T-helper 22 cell (primary cell): ENCODE results near the gene CYP20A1.
A peak's percentile ranks its signal among the peaks of the same experiment; 100 is the strongest.
"Not testable (repeated sequence)": the region's sequence is repeated elsewhere in the genome, so short reads cannot be mapped to it uniquely, and the experiment has no call there.

Experiments
- DNase-seq: peaks from one replicate; pipeline ENCODE4 v3.0.0-alpha.2; 2020; ENCODE audit warnings: low read depth

Gene CYP20A1

DNA sequence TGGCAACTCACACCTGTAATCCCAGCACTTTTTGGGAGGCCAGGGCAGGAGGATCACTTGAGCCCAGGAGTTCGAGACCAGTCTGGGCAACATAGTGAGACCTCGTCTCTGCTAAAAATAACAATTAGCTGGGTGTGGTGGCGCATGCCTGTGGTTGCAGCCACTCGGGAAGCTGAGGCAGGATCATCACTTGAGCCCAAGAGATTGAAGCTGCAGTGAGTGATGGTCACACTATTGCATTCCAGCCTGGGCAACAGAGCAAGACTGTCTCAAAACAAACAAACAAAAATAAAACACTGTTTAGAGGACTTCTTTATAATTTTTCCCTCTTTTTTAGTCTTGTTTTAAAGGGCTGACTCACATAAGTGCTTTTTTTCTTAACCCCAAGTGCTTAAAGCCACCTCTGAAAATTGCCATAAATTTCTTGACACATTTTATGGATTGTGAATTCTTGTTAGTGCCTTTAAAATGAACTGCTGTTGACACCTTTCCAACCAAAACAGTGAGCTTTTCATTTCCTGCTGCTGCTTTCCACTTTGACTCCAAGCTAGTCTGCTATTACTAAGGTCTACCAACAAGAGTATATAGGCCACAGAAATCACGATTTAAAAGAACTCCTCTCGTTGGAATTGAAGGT is 41.7 kb downstream of the CYP20A1 start:
- no peak for DNase-seq

DNA sequence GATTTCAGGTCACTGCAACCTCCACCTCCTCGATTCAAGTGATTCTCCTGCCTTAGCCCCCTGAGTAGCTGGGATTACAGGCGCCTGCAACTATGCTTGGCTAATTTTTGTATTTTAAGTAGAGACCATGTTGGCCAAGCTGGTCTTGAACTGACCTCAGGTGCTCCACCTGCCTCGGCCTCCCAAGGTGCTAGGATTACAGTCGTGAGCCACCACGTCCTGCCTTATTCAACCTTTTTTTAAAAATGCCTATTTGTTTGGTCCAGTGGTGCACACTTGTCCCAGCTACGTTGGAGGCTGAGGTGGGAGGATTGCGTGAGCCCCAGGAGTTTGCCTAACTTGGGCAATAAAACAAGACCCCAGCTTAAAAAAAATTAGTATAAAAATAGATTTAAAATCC is 43.3 kb downstream of the CYP20A1 start:
- no peak for DNase-seq

DNA sequence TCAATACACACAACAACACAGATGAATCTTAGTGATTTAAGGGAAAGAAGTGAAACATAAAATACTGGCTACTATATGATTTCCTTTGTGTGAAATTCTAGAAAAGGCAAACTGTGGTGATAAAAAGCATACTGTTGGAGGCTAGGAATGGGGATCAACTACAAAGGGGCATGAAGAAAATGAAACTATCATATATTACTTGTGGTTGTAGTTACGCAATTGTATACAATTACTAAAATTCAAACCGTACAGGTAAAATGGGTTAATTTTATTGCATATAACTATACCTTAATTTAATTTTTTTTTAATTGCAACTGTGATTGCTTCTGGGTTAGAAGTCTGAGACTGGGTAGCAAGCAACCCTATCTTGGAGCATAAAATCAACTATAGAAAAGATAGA is 47.7 kb downstream of the CYP20A1 start:
- no peak for DNase-seq

DNA sequence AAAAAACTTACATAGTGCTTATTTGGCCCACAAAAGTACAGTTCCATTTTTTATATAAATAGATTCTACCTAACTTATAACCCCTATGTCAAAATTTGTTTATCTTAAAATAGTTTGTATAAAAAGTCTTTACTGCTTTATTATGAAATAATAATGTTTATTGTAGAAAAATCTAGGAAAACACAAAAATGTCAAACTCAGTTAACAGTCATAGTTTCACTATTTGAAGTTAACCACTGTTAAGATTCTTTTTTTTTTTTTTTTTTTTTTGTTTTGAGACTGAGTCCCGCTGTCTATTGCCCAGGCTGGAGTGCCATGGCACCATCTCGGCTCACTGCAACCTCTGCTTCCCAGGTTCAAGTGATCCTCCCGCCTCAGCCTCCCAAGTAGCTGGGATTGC is 62.8 kb downstream of the CYP20A1 start:
- no peak for DNase-seq

DNA sequence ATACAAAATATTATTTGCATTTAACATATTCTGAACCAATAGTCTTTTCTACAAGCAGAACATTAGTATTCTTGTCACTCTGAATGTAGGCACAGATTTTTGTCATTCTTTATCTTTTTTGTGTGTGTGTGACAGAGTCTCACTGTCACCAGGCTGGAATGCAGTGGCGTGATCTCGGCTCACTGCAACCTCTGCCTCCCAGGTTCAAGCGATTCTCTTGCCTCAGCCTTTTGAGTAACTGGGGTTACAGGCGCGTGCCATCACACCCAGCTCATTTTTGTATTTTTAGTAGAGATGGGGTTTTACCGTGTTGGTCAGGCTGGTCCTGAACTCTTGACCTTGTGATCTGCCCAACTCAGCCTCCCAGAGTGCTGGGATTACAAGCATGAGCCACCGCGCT is 63.8 kb downstream of the CYP20A1 start:
- not testable (repeated sequence) for DNase-seq

DNA sequence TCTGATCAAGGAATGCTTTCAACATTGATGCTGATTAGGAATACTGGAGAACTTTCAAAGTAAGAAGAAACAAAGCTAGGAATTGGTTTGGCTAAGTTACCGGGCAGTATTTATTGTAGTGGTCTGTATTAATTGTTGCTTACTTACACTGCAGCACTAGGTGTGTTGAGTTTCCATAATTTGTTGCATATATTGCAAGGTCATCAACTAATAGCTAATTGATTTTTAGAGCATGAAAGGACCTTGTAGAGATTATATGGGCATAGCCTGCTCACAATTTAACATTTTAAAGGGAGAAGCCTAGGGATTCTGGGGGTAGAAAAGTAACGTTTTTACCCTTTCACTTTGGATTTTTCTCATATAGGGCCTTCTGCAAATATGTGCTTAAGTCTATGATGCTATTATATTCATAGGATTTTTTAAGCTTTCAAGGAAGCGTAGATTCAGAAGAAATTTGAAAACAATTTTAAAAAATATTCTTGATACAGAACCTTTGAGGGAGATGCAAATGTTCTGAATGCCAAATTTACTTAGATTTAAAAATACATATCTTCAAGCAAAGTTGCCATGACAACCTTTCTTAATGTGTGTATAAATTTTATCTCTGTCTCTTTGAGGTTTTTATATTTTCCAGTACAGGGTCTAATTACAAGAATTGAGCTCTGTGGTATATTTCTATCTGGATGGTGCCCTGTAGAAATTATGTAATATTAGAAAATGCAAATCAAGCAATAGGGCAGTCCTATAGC is 72.0 kb downstream of the CYP20A1 start:
- no peak for DNase-seq

DNA sequence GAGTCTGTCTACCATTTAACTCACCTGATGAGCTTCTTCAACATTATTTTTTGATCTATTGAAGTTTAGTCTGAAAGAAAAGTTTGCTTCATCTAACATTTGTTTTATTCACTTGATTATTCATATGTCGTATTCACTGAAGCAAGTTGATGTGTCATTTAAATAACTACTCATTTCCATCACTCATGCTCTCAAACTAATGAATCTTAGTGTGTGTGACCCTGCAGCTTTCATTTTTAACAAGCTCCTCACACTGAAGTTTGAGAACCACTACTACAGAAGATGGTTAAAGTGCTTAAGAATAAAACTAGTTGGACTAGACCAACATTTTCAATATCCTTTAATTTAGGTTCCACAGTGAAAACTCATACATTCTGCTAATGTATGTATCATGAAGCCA is 87.5 kb downstream of the CYP20A1 start:
- DNase-seq: no peak

DNA sequence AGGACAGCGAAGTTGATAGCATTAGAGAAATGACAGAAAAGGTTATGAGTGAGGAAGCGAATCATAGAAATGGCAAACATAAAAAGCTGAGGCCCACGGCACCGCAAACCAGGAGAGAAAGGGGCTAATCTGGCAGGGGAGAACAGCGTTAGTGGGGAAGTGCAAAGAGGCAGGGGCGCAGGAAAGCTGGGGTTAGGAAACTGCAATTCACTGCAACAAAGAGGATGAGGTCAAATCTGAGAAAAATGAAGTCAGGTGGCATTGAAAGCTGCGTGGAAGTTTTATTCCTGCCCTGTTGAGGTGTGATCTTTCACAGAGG is 88.7 kb downstream of the CYP20A1 start:
- no peak for DNase-seq

DNA sequence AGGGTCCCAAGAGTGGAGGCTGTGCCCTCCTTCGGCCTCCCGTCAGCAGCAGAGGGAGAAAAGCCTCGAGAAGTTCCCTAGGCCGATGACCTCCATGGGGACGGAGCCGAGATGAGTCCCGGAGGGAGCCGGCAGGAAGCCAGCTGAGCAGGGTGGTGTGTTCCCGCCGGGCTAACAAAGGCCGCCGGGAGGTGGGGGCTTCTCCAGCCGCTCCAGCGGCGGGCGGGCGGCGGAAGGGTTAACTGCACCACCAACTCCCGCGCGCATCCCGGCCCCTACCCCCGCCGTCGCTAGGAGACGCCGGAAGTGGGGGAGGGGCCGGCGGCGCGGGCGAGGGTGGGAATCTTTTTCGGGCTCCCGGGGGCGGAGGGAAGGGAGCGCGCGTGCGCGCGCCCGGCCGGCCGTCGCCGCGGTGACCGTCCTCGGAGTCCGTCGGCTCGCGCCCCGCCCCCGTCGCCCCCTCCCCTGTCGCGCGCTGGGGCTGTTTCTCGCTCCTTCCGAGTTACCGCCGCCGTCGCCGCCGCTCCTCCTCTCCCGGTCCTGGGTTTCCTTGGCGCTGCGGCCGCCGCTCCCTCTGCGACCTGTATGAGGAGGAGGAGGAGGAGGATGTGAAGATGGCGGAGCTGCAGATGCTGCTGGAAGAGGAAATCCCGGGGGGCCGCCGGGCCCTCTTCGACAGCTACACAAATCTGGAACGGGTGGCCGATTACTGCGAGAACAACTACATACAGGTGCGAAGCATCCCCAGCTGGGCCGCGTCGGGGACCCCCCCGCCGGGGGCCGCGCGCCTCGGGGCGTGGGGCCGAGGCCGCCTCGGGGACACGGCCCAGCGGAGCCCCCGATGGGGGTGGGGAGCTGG is 89.3 kb downstream of the CYP20A1 start, which contains the start of gene ABI2:
TSS of gene ABI2 (plus strand) at position 494 of the 859 bp plus-strand sequence. CDS start at position 615, 121 bp downstream.
- peak; percentile 32 for DNase-seq

DNA sequence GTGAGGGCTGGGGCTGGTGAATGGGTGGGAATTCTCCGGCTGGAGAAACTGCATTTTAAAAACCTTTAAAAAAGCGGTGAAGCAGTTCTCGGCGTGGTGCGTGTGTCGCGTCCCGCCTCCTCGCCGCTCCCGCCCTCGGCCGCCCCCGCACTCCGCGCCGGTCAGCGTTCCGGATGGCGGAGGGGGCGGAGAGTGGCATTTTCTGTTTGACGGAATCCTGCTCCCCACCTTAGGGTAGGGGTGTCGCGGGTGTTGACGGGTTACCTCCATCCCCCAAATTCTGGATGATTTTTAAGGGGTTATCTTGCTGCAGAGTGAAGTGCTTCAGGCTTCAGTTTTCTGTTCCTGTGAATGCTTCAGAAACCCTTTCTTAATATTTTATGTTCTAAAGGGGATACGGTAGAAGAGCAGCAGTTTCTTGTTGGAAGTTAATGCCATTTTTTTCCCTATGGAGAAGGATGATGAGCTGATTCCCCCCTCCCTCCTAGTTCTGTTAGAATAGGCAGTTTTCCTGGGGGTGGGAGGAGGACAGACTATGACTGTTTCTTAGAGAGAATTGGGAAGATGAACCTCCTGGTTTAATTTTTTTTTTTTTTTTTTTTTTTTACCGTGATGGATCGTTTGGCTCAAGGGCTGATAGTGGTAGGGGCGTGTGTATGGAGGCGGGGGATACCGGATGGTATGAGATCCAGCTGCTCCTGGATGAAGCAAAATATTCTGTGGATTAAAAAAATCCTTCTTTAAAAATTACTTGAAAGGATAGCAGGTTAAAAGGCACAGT is 90.1 kb downstream of the CYP20A1 start:
- no peak for DNase-seq

DNA sequence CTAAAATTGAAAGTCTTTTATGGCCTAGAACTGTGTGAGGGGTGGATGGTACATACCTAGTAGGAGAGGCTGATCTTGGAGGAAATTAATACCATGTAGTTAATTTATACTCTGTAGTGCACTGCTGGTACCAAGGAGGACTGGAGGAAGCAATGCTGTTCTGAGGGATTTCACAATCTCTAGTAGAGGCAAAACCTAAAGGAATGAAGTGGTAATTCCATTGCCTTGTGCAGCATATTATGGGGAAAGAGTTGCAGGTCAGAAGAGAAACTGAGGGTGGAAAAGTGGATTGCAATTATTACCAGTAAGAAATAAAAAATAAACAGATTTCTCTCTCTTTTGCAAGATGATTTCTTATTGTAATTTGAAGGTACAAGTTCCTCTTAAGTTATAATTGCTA is 91.6 kb downstream of the CYP20A1 start:
- no peak for DNase-seq

DNA sequence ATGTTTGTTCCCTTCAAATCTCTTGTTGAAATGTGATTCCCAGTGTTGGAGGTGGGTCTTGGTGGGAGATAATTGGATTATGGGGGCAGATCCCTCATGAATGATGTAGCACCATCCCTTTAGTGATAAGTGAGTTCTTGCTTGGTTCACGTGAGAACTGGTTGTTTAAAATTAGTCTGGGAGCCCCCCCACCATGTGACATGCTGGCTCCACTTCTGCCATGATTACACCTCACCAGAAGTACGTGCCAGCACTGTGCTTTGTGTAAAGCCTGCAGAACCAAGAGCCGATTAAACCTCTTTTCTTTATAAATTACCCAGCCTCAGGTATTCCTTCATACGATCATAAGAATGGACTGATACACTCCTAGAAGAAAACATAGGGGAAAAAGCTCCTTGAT is 99.5 kb downstream of the CYP20A1 start:
- no peak for DNase-seq

DNA sequence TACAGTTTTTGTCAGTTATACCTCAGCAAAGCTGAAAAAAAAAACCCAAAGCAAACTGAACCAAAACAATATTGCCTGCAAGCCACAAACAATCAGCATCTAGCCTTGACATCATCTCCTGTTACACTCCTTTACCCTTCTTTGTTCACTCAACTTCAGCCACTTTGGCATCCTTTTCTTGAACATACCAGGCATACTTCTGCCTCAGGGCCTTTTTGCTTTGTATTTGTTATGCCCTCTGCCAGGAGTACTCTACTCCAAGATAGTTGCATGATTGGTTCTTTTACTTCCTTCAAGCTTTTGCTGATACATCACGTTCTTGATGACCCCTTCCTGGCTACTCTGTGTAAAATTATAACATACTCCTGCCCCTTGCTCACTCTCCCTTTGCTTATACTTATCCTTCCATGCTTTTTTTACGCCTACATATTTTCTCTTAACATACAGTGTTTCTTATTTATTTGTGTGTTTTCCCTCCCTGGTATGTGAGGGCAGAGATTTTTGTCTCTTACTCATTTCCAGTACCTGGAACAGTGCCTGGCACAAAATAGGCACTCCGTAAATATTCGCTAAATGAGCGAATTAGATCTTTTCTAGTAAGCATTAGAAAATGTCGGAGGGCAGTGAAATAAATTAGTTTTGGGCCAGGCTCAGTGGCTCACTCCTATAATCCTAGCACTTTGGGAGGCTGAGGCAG is 102.1 kb downstream of the CYP20A1 start:
- DNase-seq: no peak

DNA sequence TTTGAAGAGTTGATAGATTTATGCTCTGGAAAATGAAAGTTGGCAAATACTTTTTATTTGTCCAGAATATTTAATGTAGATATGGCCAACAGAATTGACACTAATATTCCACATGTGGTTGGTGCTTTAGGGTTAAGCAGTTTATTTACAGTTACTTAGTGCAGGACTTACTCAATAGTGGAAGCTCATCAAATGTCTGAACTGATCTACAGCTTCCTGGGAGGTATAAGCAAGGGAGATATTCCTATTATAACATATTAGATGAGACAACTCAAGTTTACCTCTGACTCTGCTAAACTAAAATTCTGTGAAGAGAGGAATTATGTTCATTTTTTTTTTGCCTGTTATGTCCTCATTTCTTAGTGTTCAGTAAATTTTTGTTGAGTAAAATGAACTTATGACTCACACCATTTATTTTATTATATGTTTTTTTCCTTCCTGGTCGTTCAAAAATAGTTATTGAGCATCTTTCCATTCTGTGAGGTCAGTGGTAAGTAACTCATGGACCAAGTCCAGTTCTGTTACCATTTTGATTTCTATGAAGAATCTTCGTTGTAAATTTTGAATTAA is 103.0 kb downstream of the CYP20A1 start:
- DNase-seq: no peak

DNA sequence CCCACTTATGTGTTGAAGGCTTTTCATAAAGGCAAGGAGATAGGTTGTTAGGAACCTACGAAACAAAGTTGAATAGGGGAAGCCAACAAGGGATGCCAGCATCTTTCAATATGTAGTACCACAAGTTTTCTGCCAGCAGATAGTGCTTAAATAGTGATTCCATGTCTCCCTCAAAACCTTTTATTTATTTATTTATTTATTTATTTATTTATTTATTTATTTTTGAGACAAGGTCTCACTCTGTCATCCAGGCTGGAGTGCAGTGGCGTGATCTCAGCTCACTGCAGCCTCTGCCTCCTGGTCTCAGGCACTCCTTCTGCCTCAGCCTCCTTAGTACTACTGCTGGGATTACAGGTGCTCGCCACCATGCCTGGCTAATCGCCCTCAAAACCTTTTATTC is 103.6 kb downstream of the CYP20A1 start:
- not testable (repeated sequence) for DNase-seq

DNA sequence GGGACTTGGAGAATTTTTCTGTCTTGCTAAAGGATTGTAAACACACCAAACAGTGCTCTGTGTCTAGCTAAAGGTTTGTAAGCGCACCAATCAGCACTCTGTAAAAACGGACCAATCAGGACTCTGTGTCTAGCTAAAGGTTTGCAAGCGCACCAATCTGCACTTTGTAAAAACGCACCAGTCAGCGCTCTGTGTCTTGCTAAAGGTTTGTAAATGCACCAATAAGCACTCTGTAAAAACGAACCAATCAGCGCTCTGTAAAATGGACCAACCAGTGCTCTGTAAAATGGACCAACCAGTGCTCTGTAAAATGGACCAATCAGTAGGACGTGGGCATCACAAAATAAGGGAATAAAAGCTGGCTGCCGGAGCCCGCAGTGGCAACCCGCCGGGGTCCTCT is 105.8 kb downstream of the CYP20A1 start:
- DNase-seq: no peak

DNA sequence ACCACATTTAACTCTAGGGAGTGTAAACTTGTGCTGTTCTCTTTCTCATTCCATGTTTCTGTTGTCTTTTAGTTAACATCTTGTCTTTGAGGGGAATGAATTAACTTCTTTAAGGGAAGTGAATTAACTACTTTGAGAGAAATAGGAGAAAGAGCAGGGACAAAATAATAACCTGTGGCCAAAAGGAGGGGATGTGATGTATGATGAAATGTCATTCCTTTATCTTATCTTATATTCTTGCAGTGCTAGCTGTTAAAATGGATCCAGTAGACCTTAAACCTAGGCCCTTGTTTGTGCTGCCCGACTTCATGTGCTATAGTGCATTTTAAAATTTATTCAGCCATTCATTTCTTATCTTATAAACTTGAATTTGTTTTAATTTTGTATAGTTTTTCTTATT is 107.8 kb downstream of the CYP20A1 start:
- DNase-seq: no peak

DNA sequence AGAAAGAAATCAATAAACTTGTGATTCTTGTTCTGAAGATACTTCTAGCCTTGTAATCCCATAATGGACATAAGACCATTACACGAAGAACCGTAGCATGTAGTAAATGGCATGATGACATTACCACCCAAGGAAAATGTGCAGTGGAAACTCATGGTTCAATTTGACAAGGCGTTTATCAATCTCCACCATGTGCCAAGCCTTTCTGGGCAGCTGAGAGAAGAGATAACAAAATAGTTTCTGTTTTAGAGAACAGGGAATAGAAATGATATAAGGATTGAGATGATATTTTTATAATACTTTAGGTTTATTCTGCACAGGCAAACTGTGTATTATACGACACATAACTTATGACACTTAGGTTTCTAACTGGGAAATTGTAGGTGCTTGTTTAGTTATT is 108.6 kb downstream of the CYP20A1 start:
- no peak for DNase-seq

DNA sequence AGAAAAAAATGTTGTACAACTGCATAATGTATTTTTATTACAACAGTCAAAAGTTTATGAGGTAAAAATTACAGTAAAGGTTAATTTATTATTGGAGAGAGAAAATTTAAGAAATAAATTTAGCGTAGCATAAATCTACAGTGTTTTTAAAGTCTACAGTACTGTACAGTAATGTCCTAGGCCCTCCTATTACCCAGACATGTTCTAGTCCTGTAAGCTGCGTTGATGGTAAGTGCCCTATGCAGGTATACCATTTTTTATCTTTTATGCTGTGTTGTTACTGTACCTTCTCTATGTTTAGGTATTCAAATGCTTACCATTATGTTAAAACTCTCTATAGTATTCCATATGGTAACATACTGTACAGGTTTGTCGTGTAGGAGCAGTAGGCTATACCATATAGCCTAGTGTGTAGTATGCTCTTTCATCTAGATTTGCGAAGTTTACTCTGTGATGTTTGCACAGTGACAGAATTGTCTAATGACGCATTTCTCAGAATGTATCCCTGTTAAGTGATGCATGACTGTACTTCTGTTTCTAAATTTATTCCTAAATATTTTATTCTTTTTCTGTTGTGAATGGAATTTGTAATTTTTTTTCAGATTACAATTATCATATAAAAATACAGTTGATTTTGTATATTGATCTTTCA is 113.9 kb downstream of the CYP20A1 start:
- DNase-seq: no peak

DNA sequence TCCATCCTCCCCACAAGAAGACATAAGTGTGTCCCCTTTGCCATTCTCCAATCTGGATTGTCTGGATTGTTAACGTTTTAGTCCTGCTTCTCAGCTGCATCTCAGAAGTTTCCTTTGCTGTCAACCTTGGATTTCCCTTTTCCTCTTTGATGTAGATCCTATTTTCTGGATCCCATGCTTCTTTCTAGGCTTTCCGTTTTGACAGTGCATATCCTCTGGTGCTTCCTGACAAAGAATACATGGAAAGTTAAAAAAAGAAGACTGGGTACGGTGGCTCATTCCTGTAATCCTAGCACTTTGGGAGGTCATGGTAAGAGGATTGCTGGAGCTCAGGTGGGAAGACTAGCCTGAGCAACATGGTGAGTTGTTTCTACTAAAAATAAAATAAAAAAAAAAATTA is 116.1 kb downstream of the CYP20A1 start:
- no peak for DNase-seq
